GM21390 (cell line): ENCODE measurements around the gene ZNF586.
"Not testable (repeated sequence)": the region's sequence is repeated elsewhere in the genome, so short reads cannot be mapped to it uniquely, and the experiment has no call there.

Experiments used
- ATAC-seq: cut with Tn5 transposase; IDR thresholded peaks from one replicate; pipeline ENCODE4 v1.9.1; 2021; ENCODE audit not compliant: unreplicated experiment

The ZNF586 gene

GRCh38 chr19:57821501-57821900, 52.0 kb downstream of the ZNF586 start:
- ATAC-seq, result not testable (repeated sequence)

- ATAC-seq, result not testable (repeated sequence)
Observed at GRCh38 chr19:57823155-57823554, 53.7 kb downstream of the ZNF586 start.

GRCh38 chr19:57823608-57824007, 54.1 kb downstream of the ZNF586 start:
- ATAC-seq, result not testable (repeated sequence)

GRCh38 chr19:57825511-57825910, 56.0 kb downstream of the ZNF586 start:
- no peak for ATAC-seq

- ATAC-seq, result no peak
Observed at GRCh38 chr19:57829316-57829715, 59.8 kb downstream of the ZNF586 start.

GRCh38 chr19:57830071-57830602, 60.7 kb downstream of the ZNF586 start, which contains the start of gene ZNF587B:
TSS of gene ZNF587B (plus strand) at chr19:57830299. CDS start at chr19:57830529, 230 bp downstream.
- ATAC-seq, result no peak
